Upper lobe of left lung (tissue), 6 donors: ENCODE data around the gene DCN. TPM values are rescaled to one million over a fixed set of nuclear protein-coding genes. Genes with fewer than 3 reads are reported as not detected.
A peak's percentile ranks its signal among the peaks of the same experiment; 100 is the strongest.

Experiments used
- ATAC-seq, 2 donors: fragments of 200-7000 bp; cut with Tn5 transposase; one replicate each; pipeline ENCODE4 v1.9.1; 2022; ENCODE audit warnings: mild to moderate bottlenecking in 2 of 2, moderate library complexity in 2 of 2; ENCODE audit not compliant: low FRiP score in 2 of 2
- DNase-seq, 2 donors: peaks; one replicate each; pipeline ENCODE4 v3.0.0-alpha.2; 2019 to 2020
- H3K27ac ChIP-seq, 4 donors: fragments of 200-600 bp; sonication (generic); one replicate each; pipeline ENCODE4 v1.5.1; 2016 to 2019
- H3K27me3 ChIP-seq, 4 donors: fragments of 200-600 bp; sonication (generic); one replicate each; pipeline ENCODE4 v1.5.1; 2017 to 2019
- H3K36me3 ChIP-seq, 4 donors: fragments of 200-600 bp; sonication (generic); one replicate each; pipeline ENCODE4 v1.5.1; 2016 to 2019
- H3K4me1 ChIP-seq, 4 donors: fragments of 200-600 bp; sonication (generic); one replicate each; pipeline ENCODE4 v1.5.1; 2018 to 2019
- H3K4me3 ChIP-seq, 4 donors: fragments of 200-600 bp; sonication (generic); one replicate each; pipeline ENCODE4 v1.5.1; 2017 to 2019; ENCODE audit warnings: mild to moderate bottlenecking in 2 of 4, moderate library complexity in 1 of 4
- H3K9me3 ChIP-seq, 4 donors: fragments of 200-600 bp; sonication (generic); one replicate each; pipeline ENCODE4 v1.5.1; 2018 to 2019
- CTCF ChIP-seq, 6 experiments: fragments of 450-650 bp in 4 of 6; fragments of 200-600 bp in 2 of 6; sonication (generic) in 2 of 6; IDR thresholded peaks; one replicate each; pipeline ENCODE4 v1.5.1; 2016 to 2019; ENCODE audit warnings: antibody characterized with exemption in 6 of 6
- EP300 ChIP-seq, 4 donors: sonication (generic); formaldehyde crosslinking; IDR thresholded peaks; one replicate each; pipeline ENCODE4 v1.5.1; 2017; ENCODE audit warnings: antibody characterized with exemption in 4 of 4, control low read depth in 2 of 4
- POLR2A ChIP-seq, 4 donors: fragments of 450-650 bp; IDR thresholded peaks; one replicate each; pipeline ENCODE4 v1.5.1; 2016 to 2017; ENCODE audit warnings: antibody characterized with exemption in 4 of 4, mild to moderate bottlenecking in 2 of 4
- POLR2AphosphoS5 ChIP-seq, 2 donors: sonication (generic); formaldehyde crosslinking; IDR thresholded peaks; one replicate each; pipeline ENCODE4 v1.5.1; 2017; ENCODE audit warnings: antibody characterized with exemption in 2 of 2
- WGBS, 2 donors: methylation state at CpG; one replicate each; pipeline ENCODE4 v1.1.5; 2017 to 2018; 5-methylcytosine and 5-hydroxymethylcytosine counted together
- total RNA-seq, 6 donors: library from RNA; depleted of rRNA in 4 of 6; stranded (reverse); fragments of >200 nt in 4 of 6; gene quantifications; one replicate each; pipeline versions ENCODE4 v1.1.0 to v1.2.1, GENCODE V29; 2016 to 2021
- donor health status: DM: no; HTN: no; CAD: no; lungs with moderate emphysema.
- donor health status: DM: no; HTN: yes; CAD: no; lungs with severe emphysema.

Gene DCN
- total RNA-seq, 6 donors from 2014 or later, result 163 to 1,140 (median 478) TPM

- WGBS, 2 donors, result 83 to 90% methylated on average over 3 of the region's 3 CpGs
- no peaks in the 10 kb centered on the region for H3K27me3 ChIP-seq
- no peak overlapping the region for H3K4me3 ChIP-seq
- H3K27ac ChIP-seq, result no peak overlapping the region
- H3K4me1 ChIP-seq, result no peaks in the 10 kb centered on the region
- DNase-seq, result no peak
- no peak for TF ChIP-seq POLR2A (IDR thresholded peaks at IDR 0.05)
- no peak for TF ChIP-seq CTCF (IDR thresholded peaks at IDR 0.05)
- TF ChIP-seq EP300 (IDR thresholded peaks at IDR 0.05), result no peak
- TF ChIP-seq POLR2AphosphoS5 (IDR thresholded peaks at IDR 0.05), result no peak
- H3K36me3 ChIP-seq, result peaks cover 0 to 8% (median 0%) of the 10 kb centered on the region in 4 donors
- no peak for ATAC-seq
- no peaks in the 10 kb centered on the region for H3K9me3 ChIP-seq
Measured at GRCh38 chr12:91154131-91154530, 28.5 kb downstream of the DCN start.

GRCh38 chr12:91144053-91144452, 38.6 kb downstream of the DCN start:
- TF ChIP-seq POLR2AphosphoS5 (IDR thresholded peaks at IDR 0.05) (no peak), EP300 (IDR thresholded peaks at IDR 0.05) (no peak), CTCF (IDR thresholded peaks at IDR 0.05) (no peak), POLR2A (IDR thresholded peaks at IDR 0.05) (no peak)
- no peak for DNase-seq
- H3K27me3 ChIP-seq, result no peaks in the 10 kb centered on the region
- H3K36me3 ChIP-seq, result no peaks in the 10 kb centered on the region
- H3K27ac ChIP-seq, result no peak overlapping the region
- 92% methylated on average over 2 of the region's 2 CpGs for WGBS, 2 donors
- H3K4me3 ChIP-seq, result no peak overlapping the region
- H3K9me3 ChIP-seq, result no peaks in the 10 kb centered on the region
- ATAC-seq, result no peak
- H3K4me1 ChIP-seq, result no peaks in the 10 kb centered on the region

GRCh38 chr12:91143206-91143605, 39.4 kb downstream of the DCN start:
- Histone ChIP-seq H3K36me3 (no peaks in the 10 kb centered on the region), H3K27me3 (no peaks in the 10 kb centered on the region), H3K27ac (no peak overlapping the region), H3K4me1 (no peaks in the 10 kb centered on the region), H3K9me3 (no peaks in the 10 kb centered on the region), H3K4me3 (no peak overlapping the region)
- ATAC-seq (no peak), DNase-seq (no peak)
- WGBS, 2 donors, result 55 to 70% methylated on average over 3 of the region's 3 CpGs
- TF ChIP-seq POLR2A (IDR thresholded peaks at IDR 0.05) (no peak), EP300 (IDR thresholded peaks at IDR 0.05) (no peak), CTCF (IDR thresholded peaks at IDR 0.05) (no peak), POLR2AphosphoS5 (IDR thresholded peaks at IDR 0.05) (no peak)

GRCh38 chr12:91142221-91142631, 40.4 kb downstream of the DCN start:
- Histone ChIP-seq H3K27me3 (no peaks in the 10 kb centered on the region), H3K4me3 (no peak overlapping the region), H3K9me3 (no peaks in the 10 kb centered on the region), H3K36me3 (no peaks in the 10 kb centered on the region), H3K27ac (no peak overlapping the region), H3K4me1 (no peaks in the 10 kb centered on the region)
- no peak for TF ChIP-seq EP300 (IDR thresholded peaks at IDR 0.05)
- peak; percentile 25 to 32 for TF ChIP-seq POLR2AphosphoS5 (IDR thresholded peaks at IDR 0.05)
- no peak for TF ChIP-seq CTCF (IDR thresholded peaks at IDR 0.05)
- ATAC-seq, result peak in 1 of 2 donors; percentile 45
- no peak for DNase-seq
- whole genome bisulfite sequencing, 2 donors, result 49 to 74% methylated on average over 3 of the region's 3 CpGs
